GM04503 (cell line): Measurements from ENCODE around the gene ZSWIM1.
A peak's percentile ranks its signal among the peaks of the same experiment; 100 is the strongest.

Experiments used
- DNase-seq: peaks from one replicate; pipeline ENCODE4 v3.0.0-alpha.2; 2012; ENCODE audit warnings: low read depth

ZSWIM1 gene

GRCh38 chr20:45880988-45881788, at the start of gene ZSWIM1:
ZSWIM1 (plus strand) TSS chr20:45881227; CDS start chr20:45882593, 1,366 bp downstream.
- peak; percentile 96 for DNase-seq

- no peak for DNase-seq
Measured at GRCh38 chr20:45832619-45833018, 48.4 kb upstream of the ZSWIM1 start.

GRCh38 chr20:45833030-45833882, 47.8 kb upstream of the ZSWIM1 start, which contains the start of gene SNX21:
SNX21 (plus strand) TSS chr20:45833799; CDS start chr20:45833920, 121 bp downstream.
- peak; percentile 89 for DNase-seq

- DNase-seq, result no peak
Measured at GRCh38 chr20:45833883-45834796, 46.9 kb upstream of the ZSWIM1 start.

GRCh38 chr20:45834797-45835161, 46.2 kb upstream of the ZSWIM1 start:
- DNase-seq, result no peak

- no peak for DNase-seq
Measured at GRCh38 chr20:45835329-45835765, 45.7 kb upstream of the ZSWIM1 start.

- DNase-seq, result peak; percentile 73
Measured at GRCh38 chr20:45835825-45836224, 45.2 kb upstream of the ZSWIM1 start.

GRCh38 chr20:45836841-45837240, 44.2 kb upstream of the ZSWIM1 start:
- no peak for DNase-seq

GRCh38 chr20:45840700-45841198, 40.3 kb upstream of the ZSWIM1 start:
- no peak for DNase-seq

- no peak for DNase-seq
Measured at GRCh38 chr20:45841407-45842129, 39.5 kb upstream of the ZSWIM1 start.

- DNase-seq, result peak; percentile 70
Measured at GRCh38 chr20:45842169-45842812, 38.7 kb upstream of the ZSWIM1 start.

GRCh38 chr20:45843506-45843905, 37.5 kb upstream of the ZSWIM1 start:
- no peak for DNase-seq

GRCh38 chr20:45845452-45845851, 35.6 kb upstream of the ZSWIM1 start:
- DNase-seq, result no peak

GRCh38 chr20:45848421-45848820, 32.6 kb upstream of the ZSWIM1 start:
- DNase-seq, result no peak

- DNase-seq, result no peak
Measured at GRCh38 chr20:45848969-45849582, 32.0 kb upstream of the ZSWIM1 start.

GRCh38 chr20:45850238-45850637, 30.8 kb upstream of the ZSWIM1 start:
- no peak for DNase-seq

GRCh38 chr20:45850926-45851325, 30.1 kb upstream of the ZSWIM1 start:
- no peak for DNase-seq

- DNase-seq, result no peak
Measured at GRCh38 chr20:45851501-45851900, 29.5 kb upstream of the ZSWIM1 start.

- no peak for DNase-seq
Measured at GRCh38 chr20:45852326-45852725, 28.7 kb upstream of the ZSWIM1 start.

GRCh38 chr20:45853484-45853883, 27.5 kb upstream of the ZSWIM1 start:
- DNase-seq, result no peak
